Tibial nerve (tissue), 4 donors: Measurements from ENCODE around the gene TOR4A.

Source experiments
- EP300 ChIP-seq, 2 donors: sonication (generic); formaldehyde crosslinking; IDR thresholded peaks; one replicate each; pipeline ENCODE4 v1.6.1; 2017; ENCODE audit warnings: antibody characterized with exemption in 2 of 2, mild to moderate bottlenecking in 1 of 2
- TF ChIP-seq, protein P1 (sequence below), 5 experiments: fragments of 200-600 bp in 3 of 5; fragments of 450-650 bp in 2 of 5; sonication (generic) in 3 of 5; IDR thresholded peaks; one replicate each; pipeline ENCODE4 v1.5.1; 2016 to 2019; ENCODE audit warnings: antibody characterized with exemption in 5 of 5, mild to moderate bottlenecking in 3 of 5, moderate library complexity in 2 of 5

DNA sequence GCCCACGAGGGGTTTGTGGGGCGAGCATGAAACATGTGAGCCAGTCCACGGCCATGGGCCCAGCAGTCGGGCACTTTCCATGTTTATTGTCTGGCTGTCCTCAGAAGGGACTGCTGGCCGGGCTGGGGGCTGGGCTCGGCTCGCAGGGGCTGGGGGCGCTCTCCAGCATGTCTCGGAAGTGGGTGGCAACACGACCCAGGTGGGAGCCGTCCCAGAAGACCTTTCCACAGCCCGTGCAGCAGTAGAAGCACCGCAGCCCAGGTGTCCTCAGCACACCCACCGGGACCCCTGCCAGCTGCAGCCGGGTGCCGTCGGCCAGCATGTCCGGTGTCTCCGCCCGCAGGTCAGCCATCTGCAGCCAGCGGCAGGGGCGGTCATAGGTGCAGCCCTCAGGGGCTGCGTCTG lies 29.3 kb downstream of the TOR4A start:
- TF ChIP-seq, protein P1, sequence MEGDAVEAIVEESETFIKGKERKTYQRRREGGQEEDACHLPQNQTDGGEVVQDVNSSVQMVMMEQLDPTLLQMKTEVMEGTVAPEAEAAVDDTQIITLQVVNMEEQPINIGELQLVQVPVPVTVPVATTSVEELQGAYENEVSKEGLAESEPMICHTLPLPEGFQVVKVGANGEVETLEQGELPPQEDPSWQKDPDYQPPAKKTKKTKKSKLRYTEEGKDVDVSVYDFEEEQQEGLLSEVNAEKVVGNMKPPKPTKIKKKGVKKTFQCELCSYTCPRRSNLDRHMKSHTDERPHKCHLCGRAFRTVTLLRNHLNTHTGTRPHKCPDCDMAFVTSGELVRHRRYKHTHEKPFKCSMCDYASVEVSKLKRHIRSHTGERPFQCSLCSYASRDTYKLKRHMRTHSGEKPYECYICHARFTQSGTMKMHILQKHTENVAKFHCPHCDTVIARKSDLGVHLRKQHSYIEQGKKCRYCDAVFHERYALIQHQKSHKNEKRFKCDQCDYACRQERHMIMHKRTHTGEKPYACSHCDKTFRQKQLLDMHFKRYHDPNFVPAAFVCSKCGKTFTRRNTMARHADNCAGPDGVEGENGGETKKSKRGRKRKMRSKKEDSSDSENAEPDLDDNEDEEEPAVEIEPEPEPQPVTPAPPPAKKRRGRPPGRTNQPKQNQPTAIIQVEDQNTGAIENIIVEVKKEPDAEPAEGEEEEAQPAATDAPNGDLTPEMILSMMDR (IDR thresholded peaks at IDR 0.05): no peak
- TF ChIP-seq EP300 (IDR thresholded peaks at IDR 0.05): no peak
